ENCODE results near the gene MUSK.

Gene MUSK

DNA sequence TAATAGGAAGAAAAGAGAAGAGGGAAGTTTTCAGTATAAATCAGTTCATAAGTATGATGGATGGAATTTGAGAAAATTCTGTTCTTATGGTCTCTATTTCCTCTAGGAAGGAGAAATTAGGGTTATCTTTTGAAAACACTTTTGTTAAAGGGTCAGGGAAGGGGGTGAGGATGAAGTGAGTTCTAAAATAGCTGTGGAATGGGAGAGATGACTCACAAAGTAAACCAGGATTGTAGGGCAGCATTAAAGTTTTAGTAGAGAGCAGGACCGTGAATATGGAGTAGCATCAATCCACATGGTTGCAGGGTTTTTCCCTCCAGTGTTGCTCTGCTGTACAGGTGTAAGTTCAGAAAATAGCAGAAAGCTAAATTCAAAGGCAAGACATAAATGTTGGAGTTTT is 32.4 kb downstream of the MUSK start:
- DNase-seq: no peak

DNA sequence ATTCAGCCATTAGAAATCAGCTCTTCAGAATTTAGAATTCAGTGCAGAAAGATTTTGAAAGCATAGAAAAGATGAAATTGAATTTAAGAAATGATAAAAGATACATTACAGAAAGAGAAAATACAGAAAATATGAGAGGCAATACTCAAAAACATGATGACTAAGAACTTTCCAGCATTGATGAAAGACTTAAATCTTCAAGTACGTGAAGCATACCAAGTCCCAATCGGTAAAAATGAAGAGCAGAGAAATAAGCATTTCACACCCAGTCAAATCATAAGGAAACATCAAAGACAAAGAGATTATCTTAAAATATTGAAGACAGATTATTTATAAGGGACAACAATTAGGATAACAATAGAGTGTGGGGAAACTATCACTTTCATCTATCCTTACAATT is 35.1 kb downstream of the MUSK start:
- no peak for DNase-seq

DNA sequence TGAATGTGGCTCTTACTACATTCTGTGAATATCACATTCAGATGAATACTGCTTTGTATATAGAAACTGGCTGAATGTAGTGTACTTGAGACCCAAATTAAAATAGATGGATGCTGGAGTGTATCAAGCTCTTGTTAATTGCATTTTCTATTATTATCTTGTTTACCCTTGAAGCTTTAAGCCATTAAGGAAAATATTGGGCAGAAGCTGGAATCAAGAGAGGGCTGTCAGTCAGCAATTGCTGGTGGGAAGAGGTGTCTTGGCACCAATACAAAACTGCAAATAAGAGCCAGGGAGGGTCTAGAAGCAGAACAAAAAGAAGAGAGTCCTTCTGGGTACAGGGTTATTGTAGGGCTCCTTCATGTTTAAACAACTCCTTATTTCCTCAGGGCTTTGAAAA is 38.8 kb downstream of the MUSK start:
- no peak for DNase-seq

DNA sequence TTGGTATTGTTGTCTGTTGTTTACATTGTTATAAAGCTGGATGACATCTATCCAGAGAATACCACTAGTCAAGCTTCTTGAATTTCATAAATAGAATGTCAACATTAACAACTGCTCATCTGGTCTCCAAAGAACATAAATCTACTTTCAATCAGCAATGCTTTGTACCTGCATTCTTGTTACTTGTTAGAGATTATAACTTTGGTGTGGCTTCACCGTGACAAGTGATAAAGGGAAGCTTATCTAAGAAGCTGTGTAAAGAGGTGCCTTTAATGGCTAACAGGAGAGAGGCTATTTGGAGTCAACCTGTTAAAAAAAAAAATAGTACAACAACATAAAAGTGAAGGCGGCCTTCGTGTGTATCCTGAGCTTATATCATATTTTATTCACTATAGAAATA is 41.8 kb downstream of the MUSK start:
- DNase-seq: no peak

DNA sequence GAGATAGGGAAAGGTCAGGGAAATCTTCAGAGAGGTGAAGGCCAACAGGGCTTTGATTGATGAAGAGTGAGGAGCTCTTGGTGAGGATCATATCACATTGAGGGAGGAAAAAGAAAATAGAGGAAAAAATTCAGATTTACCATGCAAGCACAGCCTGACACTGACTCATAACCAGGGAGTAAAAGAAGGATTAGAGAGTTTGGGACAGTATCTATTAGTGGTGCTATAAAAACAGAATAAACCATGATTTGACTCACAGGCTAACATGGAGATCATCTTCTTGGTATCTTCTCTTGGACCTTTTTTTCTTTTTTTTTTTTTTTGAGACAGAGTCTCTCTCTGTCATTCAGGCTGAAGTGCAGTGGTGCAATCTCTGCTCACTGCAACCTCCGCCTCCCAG is 44.4 kb downstream of the MUSK start:
- no peak for DNase-seq

DNA sequence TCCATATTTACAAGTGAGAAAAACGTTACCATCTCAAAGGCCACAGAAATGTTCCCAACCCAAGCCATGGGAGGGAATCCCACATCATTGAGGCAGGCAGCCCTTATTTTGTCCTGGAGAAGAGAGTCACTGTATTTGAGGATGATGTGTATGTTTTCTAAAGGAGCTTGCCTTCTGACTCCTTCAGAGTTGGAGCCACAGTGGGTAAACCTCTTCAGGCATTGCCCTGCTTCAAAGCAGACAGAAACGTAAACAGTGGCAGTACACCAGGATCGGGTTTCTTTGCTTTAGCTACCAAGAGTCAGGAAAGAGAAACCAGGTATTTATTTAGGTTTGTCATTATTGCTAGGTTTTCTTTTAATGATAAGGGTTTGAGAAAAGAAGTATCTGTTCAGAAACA is 45.7 kb downstream of the MUSK start:
- DNase-seq: no peak

DNA sequence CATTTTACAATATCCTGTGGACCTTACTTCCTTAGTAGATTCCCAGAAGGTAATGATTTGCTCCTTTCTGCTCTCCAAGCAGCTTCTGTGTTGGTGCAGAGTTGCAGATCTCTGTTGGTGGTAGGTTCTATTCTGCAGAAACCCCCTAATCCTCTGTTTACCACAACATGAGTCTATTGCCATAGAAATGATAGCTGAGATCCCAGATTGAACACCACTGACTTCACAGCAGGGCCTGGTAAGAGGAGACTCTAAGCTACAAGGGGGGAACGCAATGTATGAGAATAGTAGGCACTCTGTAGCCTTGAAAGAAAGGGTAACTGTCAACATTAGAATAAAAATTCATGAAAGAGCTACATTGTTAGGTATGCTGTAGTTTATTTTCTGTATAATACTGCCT is 59.5 kb downstream of the MUSK start:
- DNase-seq: no peak

DNA sequence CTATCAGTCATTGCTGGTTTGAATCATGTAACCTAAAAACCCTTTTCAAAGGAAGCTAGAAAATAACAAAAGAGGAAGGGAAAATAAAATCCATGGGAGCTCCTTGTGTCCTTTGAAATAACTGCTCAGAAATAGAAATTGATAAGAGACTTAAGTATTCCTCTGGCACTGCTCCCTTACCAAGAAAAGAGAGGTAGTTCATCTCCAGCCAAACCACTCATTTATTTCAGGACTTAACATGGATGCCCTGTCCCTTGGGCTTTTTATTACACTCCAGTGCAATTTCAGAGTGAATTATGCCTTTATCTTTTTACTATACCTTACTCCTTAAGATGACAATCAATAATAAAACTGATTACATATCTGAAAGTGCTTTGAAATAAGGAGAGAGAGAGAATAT is 61.0 kb downstream of the MUSK start:
- DNase-seq: peak in 1 of 2 experiments; percentile 2

DNA sequence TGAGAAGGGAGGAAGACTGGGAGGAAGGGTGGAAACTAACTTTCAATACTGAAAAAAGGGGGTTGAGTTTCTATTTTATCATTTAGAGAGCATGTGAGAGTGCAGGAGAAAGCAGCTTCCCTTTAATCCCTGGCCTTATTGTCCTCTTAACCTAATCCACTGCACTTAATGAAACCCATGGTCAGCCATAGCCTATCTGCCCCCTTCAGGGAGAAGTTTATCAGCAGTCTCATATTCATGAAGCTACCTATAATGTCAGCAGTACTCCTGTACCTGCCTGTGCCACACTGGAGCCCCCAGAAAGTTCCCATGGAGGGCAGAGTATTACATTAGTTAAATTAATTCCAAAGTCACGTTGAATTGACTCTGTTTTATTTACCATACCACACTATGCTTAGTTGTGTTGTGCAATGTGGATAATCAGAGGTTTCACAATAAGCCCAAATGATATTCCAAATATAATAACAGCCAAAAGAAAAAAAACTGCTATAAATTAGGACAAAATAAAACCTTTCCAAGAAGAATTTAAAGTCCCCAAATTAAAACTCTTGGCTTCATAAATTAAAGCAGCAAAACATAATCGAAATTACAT is 62.9 kb downstream of the MUSK start:
- no peak for DNase-seq

DNA sequence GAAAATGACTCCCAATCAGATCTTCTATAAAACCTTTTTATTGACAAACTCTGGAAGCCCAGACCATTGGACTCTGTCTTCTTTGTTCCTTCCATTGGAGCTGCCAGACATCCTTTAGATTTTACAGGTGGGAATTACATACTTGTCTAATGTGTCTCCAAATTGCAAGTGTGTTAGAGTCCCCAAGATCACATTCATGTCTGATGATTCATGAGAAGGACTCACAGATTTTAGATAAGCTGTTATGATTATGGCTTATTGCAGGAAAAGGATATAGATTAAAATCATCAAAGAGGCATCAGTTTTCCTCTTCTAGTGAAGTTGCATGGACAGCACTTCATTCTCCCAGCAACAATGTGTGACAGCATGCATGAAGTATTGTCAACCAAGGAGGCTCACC is 70.4 kb downstream of the MUSK start:
- no peak for DNase-seq

DNA sequence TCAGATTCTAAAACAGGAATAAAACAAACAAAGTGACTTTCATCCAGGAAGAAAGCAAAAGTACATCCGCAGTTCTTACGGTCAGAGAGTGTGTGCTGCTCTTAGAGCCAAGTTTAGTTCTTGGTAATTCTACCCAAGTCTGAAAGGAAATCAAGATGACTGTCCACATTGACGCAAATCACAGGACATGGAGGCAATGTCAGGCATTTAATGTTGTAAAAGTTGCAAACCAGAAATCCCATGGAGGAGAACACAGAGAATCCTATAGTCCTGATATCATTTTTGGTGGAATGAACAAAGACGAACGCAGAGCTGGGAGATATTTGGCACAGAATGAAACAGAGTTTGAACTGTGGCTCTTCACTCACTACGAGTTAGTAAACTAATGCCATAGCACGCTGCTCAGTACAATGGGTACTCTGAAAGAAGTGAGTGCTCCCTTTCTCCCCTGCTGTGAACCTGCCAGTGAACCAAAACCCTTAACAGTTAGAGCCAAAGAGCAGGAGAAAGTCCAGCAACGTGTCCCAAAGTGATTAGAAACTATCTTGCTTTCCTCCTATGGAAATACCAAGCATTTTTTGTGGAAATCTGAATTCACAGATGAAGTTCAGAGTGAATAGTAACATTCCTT is 74.3 kb downstream of the MUSK start:
- DNase-seq: no peak

DNA sequence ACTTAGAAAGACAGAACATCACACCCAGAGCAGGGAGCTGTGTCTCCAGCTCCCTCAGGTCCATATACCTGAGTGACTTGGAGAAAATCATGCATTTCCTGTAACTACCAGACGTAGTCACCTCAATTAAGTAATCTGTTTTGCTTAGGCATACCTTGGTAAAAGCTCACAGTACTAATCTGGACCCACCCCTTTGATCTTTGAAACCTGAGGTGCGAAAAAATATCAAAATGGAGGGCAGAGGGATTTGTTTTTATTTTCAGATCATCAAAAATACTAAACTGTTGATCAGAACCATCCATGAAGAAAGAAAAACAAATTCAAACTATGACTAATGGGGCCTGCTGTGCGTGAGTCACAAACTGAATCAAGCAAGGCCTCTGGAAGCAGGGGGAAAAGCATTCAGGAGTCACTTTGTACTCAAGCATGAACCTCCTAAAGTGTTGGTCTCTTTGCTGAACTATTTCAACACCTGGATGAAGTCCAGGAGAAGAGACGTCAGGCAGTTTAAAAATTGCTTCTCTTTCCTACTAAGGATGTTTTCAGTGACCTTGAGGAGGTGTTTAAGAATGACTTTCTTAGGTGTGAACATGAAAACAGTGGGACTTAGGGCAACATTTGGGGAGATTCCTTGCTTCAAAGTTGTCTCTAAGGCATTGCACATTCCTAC is 76.3 kb downstream of the MUSK start:
- DNase-seq: no peak

DNA sequence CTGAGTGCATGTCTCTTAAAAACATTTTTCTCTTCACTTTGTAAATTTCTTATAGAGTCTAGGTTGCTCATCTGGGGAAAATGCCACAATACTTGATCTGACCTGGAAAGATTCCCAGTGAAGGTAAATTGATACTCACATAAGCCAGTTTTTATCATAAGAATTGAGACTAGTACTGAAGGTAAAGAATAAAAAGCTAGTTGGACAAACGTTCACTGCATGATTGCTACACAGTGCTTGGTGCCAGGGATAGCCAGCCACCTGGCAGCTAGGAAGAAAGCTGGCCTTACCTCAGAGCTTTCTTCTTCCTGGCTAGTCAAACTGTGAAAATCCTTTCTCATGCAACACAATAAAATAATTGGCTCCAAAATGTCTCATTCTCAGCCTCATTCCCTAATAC is 77.1 kb downstream of the MUSK start:
- DNase-seq: no peak

DNA sequence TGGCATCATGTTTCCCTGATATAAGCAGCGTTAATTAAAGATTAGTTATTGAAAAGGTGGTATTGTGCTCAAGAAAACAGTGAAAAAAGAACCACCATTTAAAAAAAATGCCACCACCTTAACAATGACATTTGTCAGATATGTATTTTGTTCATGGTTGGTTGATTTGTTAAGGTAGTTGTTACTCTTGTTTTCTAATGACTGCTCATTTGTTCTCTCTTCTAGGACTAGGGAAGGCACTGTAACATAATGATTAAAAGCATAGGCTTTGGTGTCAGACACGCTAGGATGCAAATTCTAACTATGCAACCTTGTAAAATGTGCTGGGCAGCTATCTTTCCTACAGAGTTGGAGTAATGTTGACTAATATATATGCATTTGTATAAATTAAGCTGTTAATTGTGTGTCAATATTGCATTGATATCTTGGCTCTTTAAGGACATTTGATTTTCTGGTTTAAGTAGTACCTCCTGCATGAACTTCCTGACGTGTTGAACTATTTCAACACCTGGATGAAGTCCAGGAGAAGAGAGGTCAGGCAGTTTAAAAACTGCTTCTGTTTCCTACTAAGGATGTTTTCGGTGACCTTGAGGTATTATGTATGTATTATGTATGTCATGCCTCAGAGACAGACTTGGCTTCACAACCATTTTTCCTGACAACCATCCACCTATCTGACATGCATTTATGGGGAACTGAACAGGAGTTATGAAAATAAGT is 77.8 kb downstream of the MUSK start:
- no peak for DNase-seq

DNA sequence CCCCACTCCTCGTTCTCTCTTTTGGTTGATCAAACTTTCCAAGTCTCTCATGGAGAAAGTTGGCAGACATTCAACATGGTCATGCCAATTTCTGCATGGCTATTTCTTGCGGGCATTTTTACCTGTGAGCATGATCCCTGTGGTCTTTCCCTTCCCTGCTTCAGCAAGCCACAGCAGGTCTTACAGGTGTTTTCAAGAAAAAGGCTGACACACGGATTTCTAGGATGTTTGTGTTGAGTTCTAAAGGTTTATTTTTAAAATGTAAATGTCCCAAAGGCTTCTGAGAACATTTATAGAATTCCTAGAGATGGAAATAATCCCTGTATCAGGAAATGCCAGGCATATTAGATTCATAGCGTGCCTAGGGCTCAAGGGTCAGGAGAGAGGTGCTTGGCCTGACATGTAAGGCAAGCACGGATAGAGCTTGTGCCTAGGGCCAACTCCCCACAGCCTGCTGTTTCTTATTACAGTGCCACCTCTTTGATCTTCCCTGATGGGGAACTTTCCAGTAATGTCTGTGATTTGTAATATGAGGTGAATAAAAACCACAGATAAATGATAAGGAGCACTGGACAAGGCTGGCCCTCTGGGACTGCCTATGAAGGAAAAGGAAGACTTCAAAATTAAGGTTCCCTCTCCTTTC is 79.8 kb downstream of the MUSK start:
- no peak for DNase-seq

DNA sequence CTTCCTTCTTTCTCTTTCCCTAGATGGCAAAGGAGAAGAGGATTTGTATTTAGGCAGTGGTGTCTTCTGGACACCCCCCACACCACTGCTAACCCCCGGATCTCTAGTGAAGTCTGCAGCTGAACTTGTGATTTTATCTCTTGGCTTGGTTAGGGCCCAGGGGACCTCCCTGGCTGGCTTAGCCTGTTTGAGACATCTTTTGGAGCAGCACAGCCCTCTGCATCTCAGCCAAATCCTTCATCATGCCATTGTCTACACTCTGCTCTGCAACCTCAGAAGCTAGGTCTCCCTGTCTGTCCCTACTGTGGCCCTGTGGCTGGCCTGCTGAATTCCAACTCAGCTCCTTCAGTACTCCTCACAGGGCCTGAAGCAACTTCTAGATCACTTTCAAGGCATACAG is 81.7 kb downstream of the MUSK start:
- no peak for DNase-seq

DNA sequence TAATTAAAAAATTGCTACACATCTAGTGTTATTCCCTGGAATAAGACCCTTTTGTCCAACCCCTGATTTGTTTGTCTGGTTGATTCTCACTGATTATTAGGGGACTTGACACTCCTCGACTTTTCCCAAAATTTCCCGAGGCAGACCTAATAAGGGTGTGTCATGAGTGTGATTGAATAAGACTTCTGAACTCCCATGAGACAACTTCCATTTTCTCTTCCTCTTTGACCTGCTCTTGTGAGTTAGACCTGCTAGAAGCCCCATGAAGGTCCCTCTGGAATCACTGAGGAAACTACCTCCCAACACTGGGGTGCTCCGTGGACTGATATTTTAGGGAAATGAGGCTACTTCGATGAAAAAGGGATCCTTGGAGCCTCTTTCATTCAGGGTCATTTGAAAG is 83.4 kb downstream of the MUSK start:
- DNase-seq: no peak

DNA sequence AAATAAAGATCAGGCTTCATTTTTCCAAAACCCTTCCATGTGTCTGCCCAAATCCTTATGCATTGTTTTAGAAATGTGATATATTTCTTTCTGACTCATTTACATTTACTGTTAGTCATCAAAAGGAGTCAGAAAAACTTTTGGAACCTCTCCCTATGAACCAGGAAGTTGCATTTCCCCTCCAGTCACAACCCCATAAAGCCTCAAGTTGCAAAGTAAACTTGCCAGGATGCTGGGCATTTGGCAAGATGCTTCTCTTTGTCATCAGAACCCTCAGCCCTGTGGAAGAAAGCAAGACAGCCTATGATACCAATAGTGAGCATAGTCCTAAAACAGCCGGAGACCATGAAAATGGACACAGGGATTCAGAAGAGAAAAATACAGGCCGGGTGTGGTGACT is 84.2 kb downstream of the MUSK start:
- DNase-seq: peak; percentile 14 to 32

DNA sequence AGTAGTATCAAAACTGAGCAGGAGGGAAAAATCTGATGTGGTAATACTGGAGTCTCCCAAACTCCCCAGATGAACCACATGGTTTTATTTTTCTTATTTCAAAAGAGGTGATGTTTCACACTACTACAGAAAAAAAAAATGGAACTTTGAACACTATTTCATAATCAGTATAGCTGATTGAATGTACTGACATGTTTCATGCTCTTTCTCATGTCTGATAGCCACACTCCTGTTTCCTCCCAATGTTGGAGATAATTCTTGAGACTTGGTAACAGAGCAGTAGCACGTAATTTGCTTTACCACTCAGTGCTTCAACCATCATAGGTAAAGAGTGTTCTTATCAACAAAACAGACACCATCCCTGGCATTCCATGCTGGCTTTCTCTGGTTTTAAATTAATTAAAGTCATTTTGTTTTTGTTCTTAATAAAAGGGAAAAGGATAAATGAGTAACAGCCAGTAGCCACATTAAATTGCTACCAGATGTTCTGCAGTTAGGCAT is 85.2 kb downstream of the MUSK start:
- no peak for DNase-seq

DNA sequence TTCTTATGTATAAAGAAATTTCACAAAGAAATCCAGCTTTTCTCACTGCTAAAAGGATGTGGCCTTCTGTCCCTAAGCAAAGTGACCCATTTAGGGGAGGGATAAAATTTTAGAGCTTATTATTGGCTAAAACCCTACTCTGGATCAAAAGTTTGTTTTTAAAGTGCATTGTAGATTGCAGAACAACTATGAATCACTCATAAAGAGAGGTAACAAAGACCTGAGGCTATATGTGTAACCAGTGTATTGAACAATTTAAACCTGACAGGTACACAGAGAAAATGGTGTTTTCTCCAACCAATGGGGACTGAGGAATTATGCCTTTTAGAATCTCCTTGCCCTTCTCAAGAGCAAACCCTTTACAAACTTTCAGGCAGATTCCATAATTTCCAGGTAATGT is 86.6 kb downstream of the MUSK start:
- no peak for DNase-seq

DNA sequence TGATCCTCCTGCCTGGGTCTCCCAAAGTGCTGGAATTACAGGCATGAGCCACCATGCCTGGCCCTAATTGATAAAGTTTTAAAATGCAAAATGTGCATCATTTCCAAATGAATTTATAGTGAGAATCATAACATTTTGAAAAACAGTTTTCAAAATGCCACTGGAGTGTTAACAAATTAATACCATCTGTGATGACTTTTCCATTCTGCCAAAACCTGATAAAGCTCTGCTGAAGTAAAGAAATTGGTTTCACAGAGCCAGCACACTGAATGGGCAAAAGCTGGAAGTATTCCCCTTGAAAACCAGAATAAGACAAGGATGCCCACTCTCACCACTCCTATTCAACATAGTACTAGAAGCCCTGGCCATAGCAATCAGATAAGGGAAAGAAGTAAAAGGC is 89.6 kb downstream of the MUSK start:
- no peak for DNase-seq

DNA sequence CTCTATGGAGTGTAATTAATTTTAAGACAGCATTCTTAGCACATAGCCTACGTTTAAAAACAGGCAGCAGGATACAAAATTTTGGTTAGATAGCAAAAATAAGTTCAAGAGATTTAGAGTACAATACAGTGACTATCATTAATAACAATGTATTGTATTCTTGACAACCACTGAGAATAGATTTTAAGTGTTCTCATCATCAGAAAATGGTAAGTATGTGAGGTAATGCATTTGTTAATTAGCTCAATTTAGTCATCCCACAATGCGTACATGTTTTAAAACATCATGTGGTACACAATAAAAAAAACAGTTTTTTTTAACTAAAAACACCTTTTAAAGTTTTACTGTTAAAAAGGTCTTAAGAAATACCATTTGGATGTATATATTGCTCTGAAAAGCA is 94.2 kb downstream of the MUSK start:
- no peak for DNase-seq

DNA sequence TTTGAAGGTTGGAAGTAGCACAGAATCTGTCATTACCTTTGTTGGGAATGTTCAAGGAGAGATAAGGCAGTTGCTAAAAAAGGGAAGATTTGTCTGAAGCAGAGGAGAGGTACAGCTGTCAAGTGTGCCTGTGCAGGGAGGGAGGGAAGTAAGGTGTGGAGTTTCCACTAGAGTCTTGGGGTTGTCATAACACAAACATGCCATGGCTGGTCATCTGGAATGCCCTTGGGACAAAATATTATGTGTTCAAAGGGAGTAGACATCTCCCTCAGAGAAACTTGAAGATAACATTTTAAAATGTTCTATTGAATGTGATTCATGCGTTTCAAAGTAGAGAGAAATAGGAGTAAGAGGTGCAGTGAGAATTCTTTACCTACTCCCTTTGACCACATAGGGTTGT is 95.0 kb downstream of the MUSK start:
- no peak for DNase-seq

Data from Kasumi-1 (cell line).